Measurements from ENCODE around the gene ATP6V1A. TPM values are rescaled to one million over a fixed set of nuclear protein-coding genes. Genes with fewer than 3 reads are reported as not detected.

Gene ATP6V1A
- total and polyA plus RNA-seq, 4 experiments from 2014 or later = 22.7 to 26.6 (median 25.1) TPM

- H3K36me3 Mint-ChIP-seq = peaks cover 5 to 13% of the 10 kb centered on the region in 2 donors
- Histone ChIP-seq H3K4me3 (ENCODE audit: low read length in 2 of 2) (no peak overlapping the region), H3K9me3 (ENCODE audit: control insufficient read depth in 1 of 2, low read length in 2 of 2) (no peaks in the 10 kb centered on the region), H3K27me3 (ENCODE audit: insufficient read depth, low read length) (no peaks in the 10 kb centered on the region), H3K36me3 (ENCODE audit: insufficient read depth, low read length) (no peaks in the 10 kb centered on the region), H3K4me1 (ENCODE audit: insufficient read depth, low read length) (no peaks in the 10 kb centered on the region), H3K27ac (ENCODE audit: low read depth, low read length) (no peak overlapping the region)
- ChIA-PET CTCF (ENCODE audit: partially characterized antibody) (no interaction called here), POLR2A (ENCODE audit: partially characterized antibody) (no interaction called here)
- DNase-seq = no peak
- H3K4me3 Mint-ChIP-seq = no peak overlapping the region
- H3K9me3 Mint-ChIP-seq = no peaks in the 10 kb centered on the region
- intact Hi-C loops (cut with micrococcal nuclease) = no loop called here
- H3K27me3 Mint-ChIP-seq = no peaks in the 10 kb centered on the region
- H3K4me1 Mint-ChIP-seq = peaks cover 12 to 22% (median 16%) of the 10 kb centered on the region in 4 donors
- peak overlapping the region in 3 of 7 donors; percentile 1 to 71 (median 36) for H3K27ac Mint-ChIP-seq
Measured at GRCh38 chr3:113776564-113776963, 29.7 kb downstream of the ATP6V1A start.

GRCh38 chr3:113783463-113783862 lies 36.6 kb downstream of the ATP6V1A start:
- POLR2A ChIA-PET (ENCODE audit: partially characterized antibody) = interaction anchor here (0.6 kb wide), 1 partner anchor 38 kb away, joined by 3 read pairs; no protein-coding TSS in a partner anchor
- Mint-ChIP-seq H3K27me3 (no peaks in the 10 kb centered on the region), H3K4me1 (peaks cover 0 to 6% (median 2%) of the 10 kb centered on the region in 4 donors), H3K9me3 (no peaks in the 10 kb centered on the region), H3K27ac (no peak overlapping the region), H3K4me3 (no peak overlapping the region), H3K36me3 (peaks cover 15 to 35% of the 10 kb centered on the region in 2 donors)
- H3K27ac ChIP-seq (ENCODE audit: low read depth, low read length) = no peak overlapping the region
- H3K4me3 ChIP-seq (ENCODE audit: low read length in 2 of 2) = no peak overlapping the region
- H3K9me3 ChIP-seq (ENCODE audit: control insufficient read depth in 1 of 2, low read length in 2 of 2) = no peaks in the 10 kb centered on the region
- no peak for DNase-seq
- CTCF ChIA-PET (ENCODE audit: partially characterized antibody) = no interaction called here
- intact Hi-C loops (cut with micrococcal nuclease) = no loop called here
- H3K27me3 ChIP-seq (ENCODE audit: insufficient read depth, low read length) = no peaks in the 10 kb centered on the region
- H3K4me1 ChIP-seq (ENCODE audit: insufficient read depth, low read length) = no peaks in the 10 kb centered on the region
- peaks cover 8% of the 10 kb centered on the region for H3K36me3 ChIP-seq (ENCODE audit: insufficient read depth, low read length)

GRCh38 chr3:113783980-113784379 lies 37.1 kb downstream of the ATP6V1A start:
- H3K4me1 Mint-ChIP-seq = peaks cover 0 to 6% (median 2%) of the 10 kb centered on the region in 4 donors
- no peaks in the 10 kb centered on the region for H3K4me1 ChIP-seq (ENCODE audit: insufficient read depth, low read length)
- H3K9me3 ChIP-seq (ENCODE audit: control insufficient read depth in 1 of 2, low read length in 2 of 2) = no peaks in the 10 kb centered on the region
- no peak overlapping the region for H3K4me3 Mint-ChIP-seq
- H3K4me3 ChIP-seq (ENCODE audit: low read length in 2 of 2) = no peak overlapping the region
- H3K9me3 Mint-ChIP-seq = no peaks in the 10 kb centered on the region
- intact Hi-C loops (cut with micrococcal nuclease) = no loop called here
- H3K36me3 ChIP-seq (ENCODE audit: insufficient read depth, low read length) = peaks cover 8% of the 10 kb centered on the region
- H3K27me3 ChIP-seq (ENCODE audit: insufficient read depth, low read length) = no peaks in the 10 kb centered on the region
- H3K27me3 Mint-ChIP-seq = no peaks in the 10 kb centered on the region
- H3K36me3 Mint-ChIP-seq = peaks cover 15 to 38% of the 10 kb centered on the region in 2 donors
- DNase-seq = no peak
- H3K27ac Mint-ChIP-seq = peak overlapping the region in 5 of 7 donors; percentile 6 to 32 (median 17)
- H3K27ac ChIP-seq (ENCODE audit: low read depth, low read length) = no peak overlapping the region
- POLR2A ChIA-PET (ENCODE audit: partially characterized antibody) = no interaction called here
- CTCF ChIA-PET (ENCODE audit: partially characterized antibody) = no interaction called here

GRCh38 chr3:113791381-113791780 lies 44.5 kb downstream of the ATP6V1A start:
- no peaks in the 10 kb centered on the region for H3K27me3 ChIP-seq (ENCODE audit: insufficient read depth, low read length)
- ChIA-PET CTCF (ENCODE audit: partially characterized antibody) (interaction anchor here (0.7 to 1.2 kb wide), 2 partner anchors 21 to 99 kb away, joined by 3 read pairs; no protein-coding TSS in a partner anchor), POLR2A (ENCODE audit: partially characterized antibody) (no interaction called here)
- H3K9me3 ChIP-seq (ENCODE audit: control insufficient read depth in 1 of 2, low read length in 2 of 2) = no peaks in the 10 kb centered on the region
- Mint-ChIP-seq H3K9me3 (no peaks in the 10 kb centered on the region), H3K4me3 (no peak overlapping the region), H3K36me3 (peaks cover 17 to 51% of the 10 kb centered on the region in 2 donors), H3K27me3 (no peaks in the 10 kb centered on the region), H3K27ac (peak overlapping the region in 1 of 7 donors; percentile 24), H3K4me1 (no peaks in the 10 kb centered on the region)
- H3K4me1 ChIP-seq (ENCODE audit: insufficient read depth, low read length) = no peaks in the 10 kb centered on the region
- peaks cover 13% of the 10 kb centered on the region for H3K36me3 ChIP-seq (ENCODE audit: insufficient read depth, low read length)
- intact Hi-C loops (cut with micrococcal nuclease) = no loop called here
- DNase-seq = no peak
- no peak overlapping the region for H3K4me3 ChIP-seq (ENCODE audit: low read length in 2 of 2)
- H3K27ac ChIP-seq (ENCODE audit: low read depth, low read length) = no peak overlapping the region

GRCh38 chr3:113794526-113794925 lies 47.7 kb downstream of the ATP6V1A start:
- H3K27ac Mint-ChIP-seq = no peak overlapping the region
- CTCF ChIA-PET (ENCODE audit: partially characterized antibody) = interaction anchor here (1.3 to 2.1 kb wide), 3 partner anchors 9 to 58 kb away, joined by 3 to 6 read pairs (median 4); no protein-coding TSS in a partner anchor
- H3K9me3 Mint-ChIP-seq = no peaks in the 10 kb centered on the region
- Histone ChIP-seq H3K27ac (ENCODE audit: low read depth, low read length) (no peak overlapping the region), H3K9me3 (ENCODE audit: control insufficient read depth in 1 of 2, low read length in 2 of 2) (no peaks in the 10 kb centered on the region), H3K4me3 (ENCODE audit: low read length in 2 of 2) (no peak overlapping the region), H3K4me1 (ENCODE audit: insufficient read depth, low read length) (no peaks in the 10 kb centered on the region), H3K36me3 (ENCODE audit: insufficient read depth, low read length) (peaks cover 5% of the 10 kb centered on the region), H3K27me3 (ENCODE audit: insufficient read depth, low read length) (no peaks in the 10 kb centered on the region)
- H3K36me3 Mint-ChIP-seq = peaks cover 18 to 46% of the 10 kb centered on the region in 2 donors
- H3K4me1 Mint-ChIP-seq = no peaks in the 10 kb centered on the region
- POLR2A ChIA-PET (ENCODE audit: partially characterized antibody) = no interaction called here
- intact Hi-C loops (cut with micrococcal nuclease) = no loop called here
- H3K27me3 Mint-ChIP-seq = no peaks in the 10 kb centered on the region
- no peak for DNase-seq
- H3K4me3 Mint-ChIP-seq = no peak overlapping the region

- Mint-ChIP-seq H3K4me1 (no peaks in the 10 kb centered on the region), H3K4me3 (no peak overlapping the region), H3K27ac (peak overlapping the region in 1 of 7 donors; percentile 50), H3K27me3 (no peaks in the 10 kb centered on the region), H3K9me3 (no peaks in the 10 kb centered on the region), H3K36me3 (peaks cover 25 to 44% of the 10 kb centered on the region in 2 donors)
- DNase-seq = no peak
- Histone ChIP-seq H3K4me3 (ENCODE audit: low read length in 2 of 2) (no peak overlapping the region), H3K36me3 (ENCODE audit: insufficient read depth, low read length) (peaks cover 5% of the 10 kb centered on the region), H3K9me3 (ENCODE audit: control insufficient read depth in 1 of 2, low read length in 2 of 2) (no peaks in the 10 kb centered on the region), H3K27ac (ENCODE audit: low read depth, low read length) (no peak overlapping the region), H3K27me3 (ENCODE audit: insufficient read depth, low read length) (no peaks in the 10 kb centered on the region), H3K4me1 (ENCODE audit: insufficient read depth, low read length) (no peaks in the 10 kb centered on the region)
- CTCF ChIA-PET (ENCODE audit: partially characterized antibody) = interaction anchor here (1.1 to 2.1 kb wide), 4 partner anchors 17 to 60 kb away, joined by 3 to 6 read pairs (median 4); no protein-coding TSS in a partner anchor
- intact Hi-C loops (cut with micrococcal nuclease) = no loop called here
- POLR2A ChIA-PET (ENCODE audit: partially characterized antibody) = no interaction called here
Measured at GRCh38 chr3:113795693-113796092, 48.9 kb downstream of the ATP6V1A start.

- intact Hi-C loops (cut with micrococcal nuclease) = no loop called here
- H3K4me1 ChIP-seq (ENCODE audit: insufficient read depth, low read length) = no peaks in the 10 kb centered on the region
- Mint-ChIP-seq H3K4me1 (no peaks in the 10 kb centered on the region), H3K9me3 (no peaks in the 10 kb centered on the region), H3K4me3 (no peak overlapping the region), H3K27me3 (no peaks in the 10 kb centered on the region), H3K27ac (peak overlapping the region in 4 of 7 donors; percentile 17 to 64 (median 36)), H3K36me3 (peaks cover 43 to 58% of the 10 kb centered on the region in 2 donors)
- H3K9me3 ChIP-seq (ENCODE audit: control insufficient read depth in 1 of 2, low read length in 2 of 2) = no peaks in the 10 kb centered on the region
- no peak for DNase-seq
- ChIA-PET POLR2A (ENCODE audit: partially characterized antibody) (no interaction called here), CTCF (ENCODE audit: partially characterized antibody) (interaction anchor here (2.8 kb wide), 1 partner anchor 42 kb away, joined by 6 read pairs; no protein-coding TSS in a partner anchor)
- H3K4me3 ChIP-seq (ENCODE audit: low read length in 2 of 2) = no peak overlapping the region
- H3K27ac ChIP-seq (ENCODE audit: low read depth, low read length) = no peak overlapping the region
- H3K36me3 ChIP-seq (ENCODE audit: insufficient read depth, low read length) = peaks cover 19% of the 10 kb centered on the region
- H3K27me3 ChIP-seq (ENCODE audit: insufficient read depth, low read length) = no peaks in the 10 kb centered on the region
Measured at GRCh38 chr3:113802795-113803455, 56.1 kb downstream of the ATP6V1A start.
